ENCODE results near the gene NAT10.
"Not testable (repeated sequence)": the region's sequence is repeated elsewhere in the genome, so short reads cannot be mapped to it uniquely, and the experiment has no call there.

The NAT10 gene

DNA sequence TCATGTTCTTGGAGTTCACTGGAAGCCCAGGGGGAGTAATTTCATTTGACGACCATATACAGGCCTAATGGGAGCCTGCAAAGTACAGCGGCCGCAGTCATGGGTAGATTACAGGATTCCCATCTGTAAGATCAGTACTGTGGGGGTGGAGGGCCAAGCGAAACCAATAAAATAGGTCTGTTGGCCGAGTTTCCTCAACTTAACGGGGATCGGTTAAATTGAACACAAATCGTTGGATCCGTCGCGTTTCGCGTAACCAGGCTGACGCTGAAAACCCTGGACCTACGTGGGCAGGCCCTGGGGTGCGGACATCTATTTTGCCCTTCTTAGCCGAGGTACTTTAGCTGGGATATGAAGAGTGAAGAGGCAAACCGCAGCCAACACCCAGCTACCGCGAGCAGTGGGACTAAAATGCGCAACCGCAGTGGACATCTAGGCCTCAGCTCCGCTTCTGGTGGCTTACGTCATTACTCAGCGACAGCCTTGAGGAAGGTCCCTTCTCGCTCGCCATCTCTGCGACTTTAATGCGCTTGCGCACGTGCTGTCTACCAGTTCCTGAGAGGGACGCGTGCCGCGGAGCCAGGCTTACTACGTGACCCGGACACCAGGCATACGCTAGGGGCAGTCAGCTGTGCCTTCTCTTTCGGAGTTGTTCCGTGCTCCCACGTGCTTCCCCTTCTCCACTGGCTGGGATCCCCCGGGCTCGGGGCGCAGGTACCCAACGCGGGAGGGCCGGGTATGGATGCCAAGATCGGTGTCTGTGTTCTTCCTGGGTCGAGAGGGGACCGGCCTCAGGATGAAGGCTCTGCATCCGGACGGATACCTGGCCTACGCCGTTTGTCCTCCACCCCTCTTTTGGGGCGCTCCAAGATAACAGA, at the start of gene NAT10:
Gene NAT10, plus strand, starts transcription at position 551 of the 878 bp plus-strand sequence. CDS start 2,597 bp downstream, outside the sequence.
- peak; percentile 92 for DNase-seq (ENCODE audit: low read depth)

GRCh38 chr11:34056672-34057071, 48.8 kb upstream of the NAT10 start:
- DNase-seq (ENCODE audit: low read depth), result no peak

DNA sequence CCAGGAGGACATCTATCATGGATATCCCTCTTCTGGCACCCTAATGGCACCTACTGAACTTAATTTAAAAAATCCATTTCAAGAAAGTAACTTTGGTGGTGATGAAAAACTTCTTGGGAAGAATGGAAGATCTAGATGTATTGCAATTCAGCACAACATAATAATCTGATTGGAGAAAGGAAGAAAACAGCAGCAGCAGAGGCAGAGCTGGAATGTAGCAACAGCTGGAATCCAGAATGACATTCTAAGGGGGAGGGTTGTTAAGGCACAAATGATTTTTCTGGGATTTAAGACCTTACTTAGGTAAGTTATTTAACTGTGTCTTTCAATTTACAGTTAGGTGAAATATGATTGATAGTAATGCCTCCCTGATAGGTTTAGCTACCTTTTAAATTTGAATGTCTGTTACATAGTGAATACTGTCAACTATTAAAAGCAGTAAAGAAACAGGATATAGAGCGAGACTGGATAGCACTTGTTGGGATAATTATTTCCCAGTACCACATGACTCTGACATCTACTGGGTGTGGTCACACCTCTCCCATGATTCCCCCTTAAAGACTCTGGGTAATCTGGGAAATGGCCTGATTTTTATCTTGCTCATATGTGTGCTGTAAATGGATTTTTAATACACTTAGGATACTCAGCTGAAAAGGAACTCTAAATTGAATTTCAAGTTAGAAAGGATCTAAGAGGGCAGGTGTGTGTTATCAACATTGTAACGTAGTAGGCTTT, 42.2 kb upstream of the NAT10 start:
- DNase-seq (ENCODE audit: low read depth), result no peak

- DNase-seq (ENCODE audit: low read depth), result no peak
Observed at GRCh38 chr11:34064291-34064690, 41.1 kb upstream of the NAT10 start.

- DNase-seq (ENCODE audit: low read depth), result no peak
Observed at GRCh38 chr11:34065505-34066203, 39.8 kb upstream of the NAT10 start.

GRCh38 chr11:34066766-34067165, 38.7 kb upstream of the NAT10 start:
- not testable (repeated sequence) for DNase-seq (ENCODE audit: low read depth)

DNA sequence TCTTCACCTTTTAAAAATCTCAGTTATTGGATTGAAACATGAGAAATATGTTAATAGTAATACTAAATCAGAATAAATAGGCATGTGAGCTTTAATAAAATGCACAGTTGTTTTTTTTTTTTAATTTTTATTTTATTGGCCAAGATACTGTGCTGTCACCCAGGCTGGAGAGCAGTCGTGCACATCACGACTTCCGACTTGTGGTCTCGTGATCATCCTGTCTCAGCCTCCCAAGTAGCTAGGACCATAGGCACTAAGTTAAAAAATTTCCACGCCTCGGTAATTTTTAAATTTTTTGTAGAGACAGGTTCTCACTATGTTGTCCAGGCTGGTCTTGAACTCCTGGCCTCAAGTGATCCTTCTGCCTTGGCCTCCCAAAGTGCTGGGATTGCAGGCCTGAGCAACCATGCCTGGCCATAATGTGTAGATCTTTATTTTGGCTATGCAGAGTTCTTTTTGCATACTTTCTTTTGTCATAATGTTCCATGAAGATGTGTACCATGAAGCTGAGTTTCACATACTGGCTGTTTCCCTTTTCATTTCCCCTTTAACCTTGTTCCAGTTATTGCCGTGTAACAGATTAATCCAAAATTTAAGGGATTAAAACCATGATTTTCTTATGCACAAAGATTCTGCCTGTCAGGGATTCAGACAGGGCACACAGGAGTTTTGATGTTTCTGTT, 37.9 kb upstream of the NAT10 start:
- DNase-seq (ENCODE audit: low read depth), result no peak

GRCh38 chr11:34068111-34068510, 37.3 kb upstream of the NAT10 start:
- no peak for DNase-seq (ENCODE audit: low read depth)

DNA sequence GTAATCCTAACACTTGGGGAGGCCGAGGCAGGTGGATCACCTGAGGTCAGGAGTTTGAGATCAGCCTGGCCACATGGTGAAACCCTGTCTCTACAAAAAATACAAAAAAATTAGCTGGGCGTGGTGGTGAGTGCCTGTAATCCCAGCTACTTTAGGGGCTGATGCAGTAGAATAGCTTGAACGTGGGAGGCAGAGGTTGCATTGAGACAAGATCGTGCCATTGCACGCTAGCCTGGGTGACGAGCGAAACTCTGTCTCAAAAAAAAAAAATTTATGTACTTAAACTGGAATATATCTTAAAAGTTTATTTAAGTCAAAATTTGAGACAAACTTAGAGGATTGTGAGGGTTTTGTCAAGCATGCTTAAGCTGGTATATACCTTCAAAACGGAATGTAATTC, 34.1 kb upstream of the NAT10 start:
- DNase-seq (ENCODE audit: low read depth), result not testable (repeated sequence)

- no peak for DNase-seq (ENCODE audit: low read depth)
Observed at GRCh38 chr11:34072041-34072440, 33.4 kb upstream of the NAT10 start.

DNA sequence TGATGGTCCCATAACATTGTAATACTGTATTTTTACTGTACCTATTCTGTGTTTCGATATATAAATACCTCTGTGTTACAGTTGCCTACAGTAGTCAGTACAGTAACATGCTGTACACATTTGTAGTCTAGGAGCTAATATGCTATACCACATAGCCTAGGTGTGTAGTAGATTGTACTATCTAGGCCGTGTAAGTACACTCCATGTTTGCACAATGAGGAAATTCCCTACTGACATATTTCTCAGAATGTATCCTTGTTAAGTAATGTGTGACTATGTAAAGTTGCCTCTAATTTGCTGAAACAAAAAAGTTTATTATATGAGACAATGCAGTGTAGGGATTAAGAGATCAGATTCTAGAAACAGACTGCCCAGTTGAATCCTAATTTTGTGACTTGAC, 32.6 kb upstream of the NAT10 start:
- DNase-seq (ENCODE audit: low read depth), result no peak

- no peak for DNase-seq (ENCODE audit: low read depth)
Observed at GRCh38 chr11:34074391-34074790, 31.0 kb upstream of the NAT10 start.

DNA sequence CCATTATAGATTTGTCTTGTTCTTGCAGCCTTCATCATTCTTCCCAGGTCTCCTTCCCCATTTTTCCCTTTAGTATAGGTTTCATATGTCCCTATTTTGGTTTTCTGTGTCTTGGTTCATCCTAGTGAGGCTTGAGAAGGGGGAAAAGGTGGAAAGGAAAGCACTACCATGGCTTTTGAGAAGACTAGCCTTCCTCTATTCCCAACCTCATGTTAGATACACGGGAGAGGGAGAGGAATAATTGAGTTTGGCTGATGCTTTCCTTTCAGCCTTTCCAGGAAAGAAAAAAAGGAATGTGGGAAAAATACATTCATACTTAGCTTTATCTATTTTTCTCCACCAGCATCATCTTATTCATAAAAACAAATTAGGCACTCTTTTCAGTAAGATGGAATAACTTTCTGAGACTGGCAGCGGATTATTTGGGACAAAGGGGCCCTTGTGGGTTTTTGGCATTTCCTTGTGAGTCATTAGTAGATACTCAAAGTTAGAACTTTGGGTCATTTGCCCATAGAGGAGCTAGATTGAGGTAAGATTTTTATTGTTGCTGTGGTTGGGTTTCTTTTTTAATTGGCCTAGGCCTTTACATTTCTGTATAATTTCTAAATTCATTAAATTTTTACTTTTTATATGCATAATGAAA, 30.1 kb upstream of the NAT10 start:
- no peak for DNase-seq (ENCODE audit: low read depth)

DNA sequence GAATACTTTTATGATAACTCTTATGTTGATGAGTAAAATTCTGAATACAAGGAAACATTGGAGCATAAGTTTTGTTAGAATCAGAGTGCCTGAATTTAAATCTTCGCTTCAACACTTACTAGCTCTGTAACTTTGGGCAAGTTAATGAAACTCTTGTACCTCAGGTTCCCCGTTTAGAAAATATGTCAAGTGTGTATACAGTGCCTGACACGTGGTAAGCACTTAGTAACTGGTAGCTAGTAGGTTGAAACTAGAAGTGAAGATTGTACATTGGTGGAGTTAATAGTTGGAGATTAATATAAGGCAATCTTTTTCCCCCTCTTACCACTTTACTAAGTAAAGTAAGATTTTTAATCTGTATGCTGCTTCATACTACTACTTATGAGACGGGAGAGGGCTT, 24.8 kb upstream of the NAT10 start:
- no peak for DNase-seq (ENCODE audit: low read depth)

GRCh38 chr11:34084637-34085036, 20.8 kb upstream of the NAT10 start:
- no peak for DNase-seq (ENCODE audit: low read depth)

DNA sequence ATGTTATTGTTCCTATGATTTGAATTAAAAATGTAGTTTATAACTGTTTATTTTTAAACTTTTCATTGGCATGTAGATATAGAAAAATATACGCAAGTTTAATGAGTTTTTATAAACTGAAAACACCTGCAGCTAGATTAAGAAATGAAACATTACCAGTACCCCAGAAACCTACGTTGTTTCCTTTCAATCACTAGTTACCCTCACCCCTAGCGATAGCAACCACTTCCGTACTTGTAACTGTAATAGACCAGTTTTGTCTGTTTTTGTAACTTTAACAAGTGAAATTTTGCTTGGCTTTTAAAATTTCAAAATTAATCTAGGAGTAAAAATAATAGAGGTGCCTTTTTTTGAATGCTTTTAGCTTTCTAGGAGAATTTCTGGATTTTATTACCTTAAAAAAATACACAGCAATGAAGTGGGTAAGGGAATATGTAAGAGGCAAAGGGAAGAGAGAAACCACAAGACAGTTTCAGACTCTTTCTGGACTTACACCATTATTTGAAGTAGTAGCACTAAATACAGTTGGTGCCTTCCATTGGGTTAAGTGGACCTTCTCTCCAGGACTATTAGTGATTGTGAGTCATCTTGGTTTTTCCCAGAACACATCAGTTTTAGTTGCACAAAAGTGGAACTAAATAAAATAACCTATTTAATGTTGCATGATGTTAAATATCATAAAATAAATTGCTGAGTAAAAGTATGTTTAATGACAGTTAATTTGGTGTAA, 18.7 kb upstream of the NAT10 start:
- DNase-seq (ENCODE audit: low read depth), result no peak

DNA sequence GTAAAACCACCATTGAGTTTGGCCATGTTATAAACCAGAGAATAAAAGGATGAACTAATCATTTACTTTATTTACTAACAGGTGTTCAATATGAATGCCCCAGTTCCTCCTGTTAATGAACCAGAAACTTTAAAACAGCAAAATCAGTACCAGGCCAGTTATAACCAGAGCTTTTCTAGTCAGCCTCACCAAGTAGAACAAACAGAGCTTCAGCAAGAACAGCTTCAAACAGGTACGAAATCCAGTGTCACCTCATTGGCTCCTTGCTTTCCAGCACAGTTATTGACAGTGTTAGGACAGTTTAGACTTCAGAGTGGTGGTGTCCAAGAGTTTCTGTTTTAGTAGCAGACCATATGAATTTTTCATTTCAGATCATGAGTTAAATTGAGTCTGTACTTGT, 13.6 kb upstream of the NAT10 start:
- no peak for DNase-seq (ENCODE audit: low read depth)

- DNase-seq (ENCODE audit: low read depth), result not testable (repeated sequence)
Observed at GRCh38 chr11:34094900-34095299, 10.5 kb upstream of the NAT10 start.

GRCh38 chr11:34098813-34099212, 6.6 kb upstream of the NAT10 start:
- DNase-seq (ENCODE audit: low read depth), result no peak

GRCh38 chr11:34104680-34105078, 750 bp upstream of the NAT10 start:
- DNase-seq (ENCODE audit: low read depth), result no peak

- DNase-seq (ENCODE audit: low read depth), result no peak
Observed at GRCh38 chr11:34105957-34106504, 602 bp downstream of the NAT10 start.

Measured in stimulated activated CD8-positive, alpha-beta memory T cell treated with anti-CD3 and anti-CD28 coated beads, Interleukin-4, amount 100 ng/mL, for 24 hours (primary cell).